ENCODE data around the gene CASK.

DNA sequence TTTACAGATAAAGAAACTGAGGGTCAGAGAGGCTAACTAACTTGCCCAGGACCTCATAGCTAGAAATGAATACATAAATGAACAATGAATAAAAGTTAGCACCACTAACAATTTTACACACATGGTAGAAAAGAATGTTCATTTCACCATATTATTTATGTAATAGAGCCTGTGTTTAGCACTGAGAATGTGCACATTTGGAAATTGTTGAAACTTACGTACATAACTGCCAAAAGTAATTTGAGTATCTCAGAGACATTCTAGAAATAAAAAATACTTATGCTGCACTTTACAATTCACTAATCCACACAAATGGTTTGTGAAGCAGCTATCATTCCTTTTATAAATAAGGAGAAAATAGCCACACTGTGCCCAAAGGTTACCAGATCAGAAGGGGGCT, 9.9 kb downstream of the CASK start:
- TF ChIP-seq CTCF (IDR thresholded peaks at IDR 0.05; ENCODE audit: insufficient read depth, low read length) = no peak
- TF ChIP-seq POLR2AphosphoS5 (IDR thresholded peaks at IDR 0.05; ENCODE audit: low read depth) = no peak
- no peak for TF ChIP-seq GABPA (IDR thresholded peaks at IDR 0.05; ENCODE audit: low read depth)
